HAP-1 (cell line): ENCODE measurements around the gene EZH1.

Experiments used
- DNase-seq, 2 experiments: peaks; one replicate each; pipeline ENCODE4 v3.0.0-alpha.2; 2016 to 2020; ENCODE audit warnings: low spot score in 2 of 2
- H3K27me3 ChIP-seq: fragments of 250-450 bp; sonication (Bioruptor Pico); 2 replicates; pipeline ENCODE4 v1.5.1; 2020; ENCODE audit warnings: low read depth, mild to moderate bottlenecking, moderate library complexity
- H3K36me3 ChIP-seq: fragments of 250-450 bp; sonication (Bioruptor Pico); replicated peaks from 2 replicates; pipeline ENCODE4 v1.5.1; 2020; ENCODE audit warnings: mild to moderate bottlenecking
- H3K4me1 ChIP-seq: fragments of 250-450 bp; sonication (Bioruptor Pico); 2 replicates; pipeline ENCODE4 v1.5.1; 2020; ENCODE audit warnings: mild to moderate bottlenecking
- H3K4me3 ChIP-seq: fragments of 250-450 bp; sonication (Bioruptor Pico); 2 replicates; pipeline ENCODE4 v1.5.1; 2020; ENCODE audit warnings: mild to moderate bottlenecking, moderate library complexity
- H3K9me3 ChIP-seq: fragments of 250-450 bp; sonication (Bioruptor Pico); 2 replicates; pipeline ENCODE4 v1.5.1; 2020; ENCODE audit warnings: mild to moderate bottlenecking, moderate library complexity
- in situ Hi-C: fragments of 300-500 bp; cut with MboI; formaldehyde crosslinking; loops from 3 replicates; pipeline ENCODE4 v1.14.3; 2020; ENCODE audit warnings: low sequenced_read_pairs, inconsistent platforms, mixed read lengths

The EZH1 gene

GRCh38 chr17:42653179-42654124 is 91.4 kb downstream of the EZH1 start:
- no peaks in the 10 kb centered on the region for H3K36me3 ChIP-seq
- no peaks in the 10 kb centered on the region for H3K27me3 ChIP-seq
- in situ Hi-C loops: no loop called here
- peak in 1 of 2 experiments; percentile 33 for DNase-seq
- H3K4me1 ChIP-seq: no peaks in the 10 kb centered on the region
- H3K4me3 ChIP-seq: no peak overlapping the region
- 0 out of 2 replicates have a peak, but pooled peaks cover 2% of the 10 kb centered on the region for H3K9me3 ChIP-seq

- no peak for DNase-seq
- Histone ChIP-seq H3K27me3 (no peaks in the 10 kb centered on the region), H3K4me1 (no peaks in the 10 kb centered on the region), H3K36me3 (no peaks in the 10 kb centered on the region), H3K9me3 (no peaks in the 10 kb centered on the region), H3K4me3 (no peak overlapping the region)
- in situ Hi-C loops: no loop called here
These were observed 93.4 kb downstream of the EZH1 start for GRCh38 chr17:42651392-42651791.
